ENCODE measurements around the gene ACADS.

DNA sequence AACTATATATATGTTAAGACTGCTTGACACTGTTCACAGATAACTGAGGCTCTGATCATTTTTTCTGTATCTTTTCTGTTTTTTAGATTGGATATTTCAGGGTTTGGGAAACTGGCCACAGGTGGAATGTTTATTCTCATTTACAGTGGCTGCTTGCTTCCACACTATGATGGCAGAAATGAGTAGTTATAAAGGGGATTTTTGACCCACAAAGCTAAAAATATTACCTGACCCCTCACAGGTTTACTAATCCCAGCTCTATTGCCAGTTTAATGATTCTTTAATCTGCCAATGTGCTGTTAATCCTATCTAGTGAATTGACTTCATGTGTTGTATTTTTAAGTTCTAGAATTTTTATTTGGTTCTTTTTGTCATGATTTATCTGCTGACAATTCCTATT lies 29.6 kb downstream of the ACADS start:
- TF ChIP-seq, protein P1, sequence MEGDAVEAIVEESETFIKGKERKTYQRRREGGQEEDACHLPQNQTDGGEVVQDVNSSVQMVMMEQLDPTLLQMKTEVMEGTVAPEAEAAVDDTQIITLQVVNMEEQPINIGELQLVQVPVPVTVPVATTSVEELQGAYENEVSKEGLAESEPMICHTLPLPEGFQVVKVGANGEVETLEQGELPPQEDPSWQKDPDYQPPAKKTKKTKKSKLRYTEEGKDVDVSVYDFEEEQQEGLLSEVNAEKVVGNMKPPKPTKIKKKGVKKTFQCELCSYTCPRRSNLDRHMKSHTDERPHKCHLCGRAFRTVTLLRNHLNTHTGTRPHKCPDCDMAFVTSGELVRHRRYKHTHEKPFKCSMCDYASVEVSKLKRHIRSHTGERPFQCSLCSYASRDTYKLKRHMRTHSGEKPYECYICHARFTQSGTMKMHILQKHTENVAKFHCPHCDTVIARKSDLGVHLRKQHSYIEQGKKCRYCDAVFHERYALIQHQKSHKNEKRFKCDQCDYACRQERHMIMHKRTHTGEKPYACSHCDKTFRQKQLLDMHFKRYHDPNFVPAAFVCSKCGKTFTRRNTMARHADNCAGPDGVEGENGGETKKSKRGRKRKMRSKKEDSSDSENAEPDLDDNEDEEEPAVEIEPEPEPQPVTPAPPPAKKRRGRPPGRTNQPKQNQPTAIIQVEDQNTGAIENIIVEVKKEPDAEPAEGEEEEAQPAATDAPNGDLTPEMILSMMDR (IDR thresholded peaks at IDR 0.05), result no peak
- no peak for TF ChIP-seq POLR2AphosphoS5 (IDR thresholded peaks at IDR 0.05; ENCODE audit: low read depth, low read length)
